NK-92 treated with Interleukin-12 subunit alpha and Interleukin-12 subunit beta, amount 100 ng/mL, for 24 hours (cell line): ENCODE results near the gene XRN2.
"Not testable (repeated sequence)": the region's sequence is repeated elsewhere in the genome, so short reads cannot be mapped to it uniquely, and the experiment has no call there.

ENCODE experiments used
- DNase-seq: peaks from one replicate; lab custom pipeline; 2025; lab: John Stamatoyannopoulos, UW

XRN2 gene

GRCh38 chr20:21423712-21424111, 120.6 kb downstream of the XRN2 start:
- DNase-seq: not testable (repeated sequence)

GRCh38 chr20:21424846-21425245, 121.7 kb downstream of the XRN2 start:
- DNase-seq: no peak

GRCh38 chr20:21430020-21430419, 126.9 kb downstream of the XRN2 start:
- DNase-seq: no peak

GRCh38 chr20:21432911-21433310, 129.8 kb downstream of the XRN2 start:
- DNase-seq: no peak

- no peak for DNase-seq
Observed at GRCh38 chr20:21433329-21433890, 130.3 kb downstream of the XRN2 start.

- DNase-seq: no peak
Observed at GRCh38 chr20:21435576-21435975, 132.4 kb downstream of the XRN2 start.

GRCh38 chr20:21436205-21436604, 133.1 kb downstream of the XRN2 start:
- no peak for DNase-seq

- no peak for DNase-seq
Observed at GRCh38 chr20:21437248-21437647, 134.1 kb downstream of the XRN2 start.

GRCh38 chr20:21437816-21438215, 134.7 kb downstream of the XRN2 start:
- no peak for DNase-seq
